ENCODE data around the gene PCBP4.
"Not testable (repeated sequence)": the region's sequence is repeated elsewhere in the genome, so short reads cannot be mapped to it uniquely, and the experiment has no call there.

Gene PCBP4

DNA sequence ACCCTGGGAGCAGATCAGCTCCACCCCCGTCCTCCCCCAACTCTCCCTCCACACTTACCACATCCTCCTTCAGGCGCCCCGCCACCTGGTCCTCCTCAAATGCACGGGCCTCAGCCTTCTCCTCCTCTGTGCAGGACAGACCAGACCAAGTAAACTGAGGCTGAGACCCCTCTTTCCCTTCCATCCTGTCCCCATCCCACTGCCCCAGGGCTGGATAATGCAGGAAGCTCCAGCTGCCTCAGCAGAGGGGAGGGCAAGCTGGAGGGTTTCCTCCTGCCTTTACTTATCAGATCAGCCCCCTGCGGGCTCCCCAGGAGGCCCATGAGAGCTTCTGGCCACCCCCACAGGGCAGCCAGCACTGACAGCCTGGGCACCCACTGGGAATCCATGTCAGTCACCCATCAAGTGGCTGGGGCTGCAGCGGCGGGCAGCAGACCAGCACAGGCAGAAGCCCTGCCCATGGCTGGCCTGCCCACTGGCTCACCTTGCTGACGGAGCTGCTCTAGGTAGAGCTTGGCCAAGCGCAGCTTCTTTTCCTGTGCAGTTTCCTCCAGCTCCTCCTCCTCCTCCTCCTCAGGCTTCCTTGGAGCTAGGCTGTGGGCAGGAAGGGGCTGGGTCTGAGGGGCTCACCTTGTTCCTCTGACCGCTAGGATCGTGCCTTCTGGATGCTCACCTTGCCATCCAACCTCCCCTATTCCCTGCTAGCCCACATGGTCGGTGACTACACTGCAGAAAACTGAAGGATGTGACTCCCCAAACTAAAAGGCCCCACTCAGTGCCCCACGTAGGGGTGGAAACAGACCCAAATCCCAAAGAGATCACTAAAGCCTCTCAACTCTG lies 29.4 kb downstream of the PCBP4 start:
- DNase-seq: no peak

DNA sequence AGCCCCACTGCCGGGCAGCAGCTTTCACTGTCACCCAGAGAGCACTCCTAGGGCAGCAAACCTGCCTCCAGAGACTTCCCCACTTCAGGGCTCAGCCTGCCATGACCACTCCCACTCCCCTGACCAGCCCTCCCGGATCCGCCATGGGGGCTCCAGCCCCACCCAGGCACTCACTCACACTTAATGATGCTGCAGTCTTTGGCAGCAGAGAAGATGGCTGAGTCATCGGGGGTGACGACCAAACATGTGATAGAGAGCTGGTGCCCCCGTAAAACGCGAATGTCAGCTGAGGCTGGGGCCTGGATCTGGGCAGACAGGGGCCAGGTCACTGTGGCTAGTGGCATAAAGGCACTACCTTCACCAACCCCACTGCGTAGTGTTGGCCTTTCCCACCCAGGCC lies 30.2 kb downstream of the PCBP4 start:
- no peak for DNase-seq

DNA sequence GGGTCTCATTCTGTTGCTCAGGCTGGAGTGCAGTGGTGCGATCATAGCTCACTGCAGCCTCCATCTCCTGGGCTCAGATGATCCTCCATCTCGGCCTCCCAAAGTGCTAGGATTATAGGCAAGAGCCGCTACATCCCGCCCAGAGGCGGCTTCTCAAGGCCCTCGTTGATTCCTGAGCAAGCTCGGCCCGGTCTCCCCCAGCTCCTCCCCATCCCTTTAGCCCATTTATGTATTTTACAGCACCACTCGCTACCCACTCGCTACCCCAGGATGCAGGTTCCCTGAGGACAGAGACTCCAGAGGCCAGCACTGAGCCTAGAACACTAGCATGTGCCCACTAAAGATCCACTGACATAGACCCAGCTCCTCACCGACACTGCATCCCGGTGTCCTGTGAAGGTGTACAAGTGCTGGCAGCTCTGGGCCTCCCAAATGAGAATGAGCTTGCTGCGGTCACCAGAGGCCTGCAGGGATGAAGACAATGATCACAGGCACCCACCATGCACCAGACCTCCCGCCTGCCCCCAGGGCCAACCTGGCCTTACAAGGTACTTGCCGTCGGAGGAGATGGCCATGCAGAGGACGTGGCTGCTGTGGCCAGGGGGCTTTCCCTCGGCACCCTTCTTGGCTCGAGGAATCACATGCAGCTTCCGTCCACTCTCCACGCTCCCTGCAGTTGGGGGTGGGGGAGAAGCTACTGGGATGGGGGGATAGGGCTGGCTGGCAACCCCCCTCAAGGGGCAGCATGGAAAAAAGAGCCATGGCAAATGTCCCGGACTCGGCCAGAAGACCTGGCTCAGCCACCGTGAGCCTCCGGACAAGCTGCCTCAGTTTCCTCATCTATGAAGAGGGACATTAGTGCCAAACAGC lies 31.1 kb downstream of the PCBP4 start:
- no peak for DNase-seq

DNA sequence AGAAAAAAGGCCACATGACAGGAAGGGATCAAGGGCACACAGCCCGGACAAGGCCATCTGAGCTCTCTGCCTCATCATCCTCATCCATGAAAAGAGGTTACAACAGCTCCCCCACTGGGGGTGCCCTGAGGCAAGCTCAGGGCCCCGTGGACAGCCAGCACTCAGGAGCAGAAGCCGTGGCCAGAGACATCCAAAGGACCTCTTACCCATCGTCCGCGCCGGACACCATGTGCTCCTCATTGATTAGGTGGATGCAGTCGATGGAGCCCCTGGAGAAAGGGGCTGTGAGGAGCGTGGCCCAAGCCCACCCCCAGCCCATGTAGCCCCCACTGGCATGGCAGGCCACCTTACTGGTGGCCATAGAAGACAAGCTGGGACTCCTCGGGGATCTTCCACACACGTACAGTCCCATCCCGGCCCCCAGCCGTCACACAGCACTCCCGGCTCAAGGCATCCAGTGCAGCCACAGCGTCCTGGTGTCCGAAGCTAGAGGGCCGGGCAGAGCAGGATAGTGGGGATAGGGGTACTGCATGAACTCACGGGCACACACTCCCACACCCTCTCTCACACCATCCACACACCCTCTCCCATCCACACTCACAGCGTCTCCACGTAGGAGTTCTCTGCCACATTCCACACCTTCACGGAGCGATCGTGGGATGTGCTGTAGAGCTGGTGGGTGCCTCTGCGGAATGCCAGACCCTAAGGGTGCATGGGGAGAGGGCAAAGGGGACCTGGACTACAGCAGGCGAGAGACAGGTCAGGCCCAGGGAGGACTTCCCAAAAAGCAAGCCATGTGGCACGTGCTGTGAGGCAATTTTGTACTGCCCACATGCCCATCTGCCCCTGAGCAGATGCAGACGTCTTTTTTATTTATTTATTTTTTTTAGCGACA lies 32.0 kb downstream of the PCBP4 start:
- no peak for DNase-seq

DNA sequence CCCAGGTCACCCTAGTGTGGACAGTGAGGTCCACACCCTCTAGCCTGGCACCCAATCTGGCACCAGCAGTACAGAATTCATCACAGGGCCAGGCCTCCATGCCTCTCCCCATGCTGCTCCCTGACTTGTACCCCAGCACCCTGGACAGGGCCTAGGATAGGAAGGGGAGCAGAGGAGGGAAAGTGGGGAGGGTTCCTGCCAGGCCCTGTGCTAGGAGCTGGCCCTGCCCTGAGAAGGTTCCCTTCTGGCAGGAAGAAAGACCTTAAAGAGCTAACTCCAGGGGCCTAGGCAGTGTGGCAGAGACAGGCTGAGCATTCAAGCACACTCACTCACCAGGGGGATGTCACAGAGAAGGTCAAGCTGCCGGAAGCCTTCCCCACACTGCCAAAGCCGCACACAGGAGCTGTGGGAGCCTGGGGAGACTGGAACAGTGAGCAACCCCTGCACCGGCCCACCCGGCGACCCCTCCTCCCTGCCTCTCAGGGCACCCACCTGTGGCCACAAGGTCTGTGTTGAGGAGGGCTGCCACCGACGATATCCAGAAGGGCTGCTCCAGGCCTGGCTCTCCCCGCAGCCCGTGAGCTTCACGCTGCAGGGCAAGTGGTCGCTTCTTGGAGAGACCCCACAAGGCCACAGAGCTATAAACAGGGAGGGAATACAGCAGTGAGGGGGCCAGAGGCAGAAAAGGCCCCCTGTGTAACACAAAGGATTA lies 33.0 kb downstream of the PCBP4 start:
- no peak for DNase-seq

DNA sequence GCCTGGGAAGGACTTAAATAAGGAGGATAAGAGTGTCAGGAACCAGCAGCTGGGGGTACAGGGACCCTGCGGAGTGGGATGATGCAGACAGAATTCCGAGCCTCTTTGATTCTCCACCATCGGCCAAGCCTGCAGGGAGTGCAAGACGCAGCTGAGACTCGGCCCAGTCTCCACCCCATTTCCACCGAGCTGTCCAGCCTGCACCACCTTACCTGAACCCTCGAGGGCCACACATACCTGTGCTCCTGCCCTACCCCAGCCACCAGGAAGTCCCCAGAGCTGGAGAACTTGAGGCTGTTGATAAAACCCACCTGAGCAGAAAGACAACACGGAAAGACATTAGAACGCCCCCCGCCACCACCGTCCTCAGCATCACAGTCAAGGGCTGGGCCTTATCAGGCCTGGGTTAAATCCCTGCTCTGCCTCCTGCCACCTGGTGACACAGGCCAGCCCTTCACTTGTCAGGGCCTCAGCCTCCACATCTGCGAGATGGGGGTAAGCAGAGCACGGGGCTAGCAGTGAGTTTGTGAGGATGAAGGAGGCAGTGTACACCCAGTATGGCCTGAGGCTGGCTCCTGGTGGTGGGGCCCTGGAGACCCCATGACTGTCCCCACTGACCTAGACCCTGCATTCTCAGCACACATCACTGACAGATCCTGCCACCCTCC lies 33.6 kb downstream of the PCBP4 start:
- no peak for DNase-seq

DNA sequence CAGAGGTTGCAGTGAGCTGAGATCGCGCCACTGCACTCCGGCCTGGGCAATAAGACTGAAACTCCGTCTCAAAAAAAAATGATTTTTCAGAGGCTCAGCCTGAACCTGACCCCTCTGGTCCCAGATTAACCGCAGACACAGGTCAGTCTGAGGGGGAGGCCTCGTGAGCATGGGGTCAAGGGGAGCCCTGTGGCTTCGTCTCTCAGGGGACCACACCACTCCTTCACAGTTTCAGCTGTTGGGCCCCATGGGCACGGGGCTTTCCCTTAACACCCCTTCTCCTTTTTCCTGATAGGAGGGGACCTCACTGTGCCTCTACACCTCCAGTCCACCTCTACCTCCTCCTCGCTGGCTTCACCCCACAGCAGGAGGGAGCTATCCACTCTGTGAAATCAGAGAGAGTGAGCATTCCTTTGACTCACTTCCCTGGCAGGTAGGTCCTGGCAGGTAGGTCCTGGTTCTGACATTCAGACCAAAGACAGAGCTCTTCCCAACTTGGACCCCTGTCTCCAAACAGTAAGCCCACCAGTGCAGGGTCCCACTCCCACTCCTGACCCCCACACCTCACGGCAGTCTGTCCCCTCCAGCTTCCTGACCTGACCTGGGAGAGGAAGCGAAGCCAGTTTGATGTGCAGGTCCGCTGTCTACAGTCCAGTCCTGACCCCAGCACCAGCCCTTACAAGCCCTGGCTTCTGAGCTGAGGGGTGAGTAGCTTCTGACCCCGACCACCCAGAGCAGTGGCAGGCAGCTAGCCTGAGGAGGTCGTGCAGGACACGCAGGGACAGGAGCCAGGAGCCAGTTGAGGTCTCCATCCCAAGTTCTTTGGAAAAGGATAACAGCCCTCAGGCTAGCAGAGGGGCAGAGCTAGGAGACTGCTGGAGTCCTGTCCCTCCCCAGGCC lies 34.5 kb downstream of the PCBP4 start:
- no peak for DNase-seq

DNA sequence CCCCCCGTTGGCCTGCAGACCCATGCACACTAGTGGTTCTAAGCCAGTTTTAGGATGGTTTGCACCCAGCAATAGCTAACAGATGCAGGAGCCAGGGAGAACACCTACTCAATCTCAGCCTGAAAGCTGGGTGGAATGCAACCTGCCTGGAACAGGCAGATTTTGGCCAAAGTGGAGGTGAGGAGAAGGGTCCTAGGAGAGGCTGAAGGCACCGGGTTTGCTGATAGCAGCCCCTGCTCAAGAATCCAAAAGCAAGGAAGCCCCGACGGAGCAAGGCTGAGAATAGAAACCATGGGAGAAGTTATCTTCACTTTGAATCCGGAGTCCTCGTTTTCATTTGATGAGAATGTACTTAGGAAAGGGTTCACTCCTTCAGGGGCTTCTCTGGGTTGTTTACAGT lies 35.5 kb downstream of the PCBP4 start:
- DNase-seq: no peak

DNA sequence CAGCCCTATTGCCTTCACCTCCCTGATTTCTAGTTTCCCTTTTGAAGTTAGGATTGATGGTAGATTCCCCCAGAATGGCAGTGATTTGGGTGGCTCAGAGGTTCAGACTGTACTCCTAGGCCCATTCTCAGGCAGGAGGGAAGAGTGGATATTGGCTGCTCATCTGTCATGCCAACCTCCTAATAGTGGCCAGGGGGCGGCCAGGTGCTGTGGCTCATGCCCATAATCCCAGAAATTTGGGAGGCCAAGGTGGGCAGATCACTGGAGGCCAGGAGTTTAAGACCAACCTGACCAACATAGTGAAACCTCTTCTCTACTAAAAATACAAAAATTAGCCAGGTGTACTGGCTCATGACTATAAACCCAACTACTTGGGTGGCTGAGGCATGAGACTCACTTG lies 36.8 kb downstream of the PCBP4 start:
- no peak for DNase-seq

DNA sequence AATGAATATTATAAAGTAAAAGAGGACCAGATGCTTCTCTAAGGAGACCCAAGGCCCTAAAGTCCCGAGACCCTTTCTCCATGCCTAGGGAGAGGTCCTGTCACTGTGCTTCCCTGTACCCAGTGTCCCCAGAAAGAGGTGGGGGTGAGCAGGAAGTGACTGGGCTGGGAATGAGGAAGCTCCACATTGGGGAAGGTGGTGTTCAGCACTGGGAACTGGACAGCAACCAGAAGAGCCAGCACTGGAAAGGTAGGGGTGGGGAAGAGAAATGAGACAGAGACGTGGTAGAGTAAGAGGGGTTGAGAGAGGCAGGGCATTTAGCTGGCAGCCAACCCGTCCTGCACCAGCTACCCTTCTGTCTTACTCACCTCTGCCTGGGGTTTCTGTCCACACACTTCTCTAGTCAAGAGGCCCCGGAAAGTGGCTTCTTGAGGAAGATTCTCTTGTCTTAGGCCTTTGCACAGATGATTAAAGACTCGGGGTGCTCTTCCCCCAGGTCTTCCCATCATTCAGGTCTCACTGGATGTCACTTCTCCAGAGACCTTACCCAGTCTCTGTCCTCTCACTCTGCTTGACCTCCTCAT lies 37.7 kb downstream of the PCBP4 start:
- DNase-seq: no peak

DNA sequence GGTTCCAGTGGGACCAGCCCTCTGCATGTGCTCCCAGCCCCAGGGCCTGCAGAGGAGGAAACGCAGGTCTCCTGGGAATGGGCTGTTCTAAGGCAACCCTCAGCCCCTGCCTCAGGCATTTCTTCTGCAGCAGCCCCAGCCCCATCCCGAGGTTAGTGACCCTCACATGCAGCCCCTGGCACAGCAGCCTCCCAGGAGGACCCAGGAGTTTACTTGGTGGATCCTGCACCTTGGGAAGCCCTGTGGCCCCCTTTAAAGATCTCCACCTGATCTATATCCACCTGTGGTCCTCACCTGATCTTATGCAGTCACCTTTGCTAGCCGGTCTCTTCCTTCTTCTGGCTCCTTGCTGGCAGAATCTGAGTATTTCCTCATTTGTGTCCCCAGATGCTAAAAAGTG lies 38.3 kb downstream of the PCBP4 start:
- DNase-seq: not testable (repeated sequence)

DNA sequence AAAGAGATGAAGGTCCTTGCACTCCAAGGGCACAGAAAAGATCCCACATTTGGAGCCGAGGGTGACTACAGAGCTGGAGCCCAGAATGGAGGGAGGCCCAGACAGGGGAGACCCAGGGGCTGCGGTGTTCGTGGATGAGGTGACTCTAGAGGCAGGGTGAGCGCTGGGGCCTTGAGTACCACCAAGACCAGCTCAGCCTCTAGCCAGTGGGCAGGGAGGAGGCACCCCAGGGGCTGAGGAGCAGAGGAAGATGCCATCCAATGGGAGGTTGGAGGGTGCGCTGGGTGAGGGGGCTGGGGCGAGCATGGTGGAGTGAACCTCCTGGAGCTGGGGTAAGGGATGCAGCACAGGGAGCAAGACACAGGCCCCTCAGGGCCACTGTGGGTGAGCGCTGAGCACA lies 38.8 kb downstream of the PCBP4 start:
- DNase-seq: no peak

DNA sequence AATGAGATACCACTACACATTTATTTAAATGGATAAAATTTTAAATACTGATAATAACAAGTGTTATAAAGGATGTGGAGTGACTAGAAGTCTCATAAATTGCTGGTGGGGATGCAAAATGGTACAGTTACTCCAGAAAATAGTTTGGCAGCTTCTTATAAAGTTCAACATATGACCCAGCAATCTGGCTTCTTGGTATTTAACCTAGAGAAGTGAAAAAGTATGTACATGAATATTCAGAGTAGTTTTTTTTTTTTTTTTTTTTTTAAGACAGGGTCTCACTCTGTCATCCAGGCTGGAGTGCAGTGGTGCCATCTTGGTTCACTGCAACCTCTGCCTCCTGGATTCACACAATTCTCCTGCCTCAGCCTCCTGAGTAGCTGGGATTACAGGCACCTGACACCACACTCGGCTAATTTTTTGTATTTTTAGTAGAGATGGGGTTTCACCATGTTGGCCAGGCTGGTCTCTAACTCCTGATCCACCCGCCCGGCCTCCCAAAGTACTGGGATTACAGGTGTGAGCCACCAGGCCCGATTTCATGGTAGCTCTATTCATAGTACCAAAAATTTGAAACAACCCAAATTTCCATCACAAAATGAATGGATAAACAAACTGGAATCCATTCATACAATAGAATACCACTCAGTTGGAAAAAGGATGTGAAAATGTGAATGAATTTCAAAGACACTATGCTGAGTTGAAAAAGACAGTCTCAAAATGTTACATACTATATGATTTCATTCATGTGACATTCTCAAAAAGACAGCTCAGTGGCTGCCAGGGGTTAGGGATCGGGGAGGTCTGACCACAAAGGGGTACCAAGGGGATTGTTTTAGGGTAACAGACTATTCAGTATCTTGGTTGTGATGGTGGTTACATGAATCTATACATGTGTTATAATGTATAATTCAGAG lies 39.9 kb downstream of the PCBP4 start:
- no peak for DNase-seq

DNA sequence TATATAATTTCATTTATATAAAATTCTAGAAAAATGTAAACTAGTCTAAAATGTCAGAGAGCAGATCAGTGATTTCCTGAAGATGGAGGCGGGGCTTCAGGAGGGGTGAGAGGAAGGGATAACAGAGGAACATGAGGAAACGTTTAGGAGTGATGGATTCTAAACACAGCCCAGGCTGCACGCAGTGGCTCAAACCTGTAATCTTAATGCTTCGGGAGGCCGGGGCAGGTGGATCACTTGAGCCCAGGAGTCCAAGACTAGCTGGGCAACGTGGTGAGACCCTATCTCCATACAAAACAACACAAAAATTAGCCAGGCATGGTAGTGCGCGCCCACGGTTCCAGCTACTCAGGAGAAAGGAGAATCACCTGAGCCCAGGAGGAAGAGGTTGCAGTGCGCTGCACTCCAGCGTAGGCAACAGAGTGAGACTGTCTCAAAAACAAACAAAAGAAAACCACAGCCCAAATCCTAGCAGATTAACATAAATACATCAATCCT lies 46.1 kb downstream of the PCBP4 start:
- no peak for DNase-seq

DNA sequence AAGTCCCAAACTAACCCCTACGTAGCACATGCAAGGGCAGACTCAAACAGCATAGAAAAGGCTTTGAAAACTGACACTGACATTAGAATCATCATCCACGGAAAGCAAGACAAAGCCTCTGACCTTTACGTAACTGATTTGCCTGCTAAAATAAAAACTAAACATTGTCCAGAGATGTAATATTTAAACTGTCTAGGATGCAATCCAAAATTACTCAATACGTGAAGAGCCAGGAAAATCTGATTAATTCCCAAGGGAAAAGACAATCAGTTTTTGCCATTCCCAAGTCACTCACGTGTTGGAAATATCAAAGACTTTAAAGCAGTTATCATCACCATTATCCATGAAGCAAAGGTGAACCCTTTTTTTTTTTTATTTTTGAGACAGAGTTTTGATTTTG lies 50.8 kb downstream of the PCBP4 start:
- DNase-seq: no peak

DNA sequence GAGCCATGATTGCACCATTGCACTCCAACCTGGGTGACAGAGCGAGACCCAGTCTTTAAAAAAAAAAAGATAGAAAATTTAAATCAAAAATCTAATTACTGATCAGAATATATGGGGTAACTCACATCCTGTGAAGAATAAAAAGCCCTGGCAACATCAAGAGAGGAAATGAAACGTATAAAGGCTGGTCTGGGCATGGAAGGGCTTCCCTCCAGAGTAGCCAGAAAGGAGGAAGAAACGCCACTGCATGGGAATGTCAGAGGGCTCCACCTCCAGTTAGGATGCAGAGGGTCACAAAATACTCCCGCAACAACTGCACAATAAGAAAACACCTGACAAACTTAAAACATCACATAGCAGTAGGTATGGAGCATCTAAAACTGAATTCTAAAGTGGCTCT lies 59.2 kb downstream of the PCBP4 start:
- no peak for DNase-seq
